HepG2 (cell line): ENCODE measurements around the gene CTRB2. TPM values are rescaled to one million over a fixed set of nuclear protein-coding genes. Genes with fewer than 3 reads are reported as not detected.

ENCODE experiments used
- AGO1 ChIP-seq: fragments of 200-400 bp; formaldehyde crosslinking; IDR thresholded peaks from 2 replicates; pipeline ENCODE4 v1.6.1; 2017; ENCODE audit warnings: mild to moderate bottlenecking, low read depth, low read length, moderate library complexity; ENCODE audit not compliant: poor library complexity, severe bottlenecking
- ESRRA ChIP-seq: sonication (generic); formaldehyde crosslinking; IDR thresholded peaks from 2 replicates; pipeline ENCODE4 v1.5.1; 2020; ENCODE audit warnings: mild to moderate bottlenecking, low read depth, missing genetic modification reagents
- GTF2F1 ChIP-seq: fragments of 150-350 bp; IDR thresholded peaks from 2 replicates; pipeline ENCODE4 v1.6.1; 2014; ENCODE audit warnings: low read length
- HDAC2 ChIP-seq: sonication (generic); formaldehyde crosslinking; IDR thresholded peaks from 2 replicates; pipeline ENCODE4 v1.4.0; 2020; ENCODE audit warnings: missing genetic modification reagents
- HNRNPL ChIP-seq: fragments of 200-400 bp; formaldehyde crosslinking; IDR thresholded peaks from 2 replicates; pipeline ENCODE4 v1.6.1; 2017; ENCODE audit warnings: mild to moderate bottlenecking, low read depth, low read length
- JARID2 ChIP-seq: sonication (generic); formaldehyde crosslinking; IDR thresholded peaks from 2 replicates; pipeline ENCODE4 v1.8.1; 2023; ENCODE audit warnings: missing genetic modification reagents, inconsistent platforms; ENCODE audit not compliant: insufficient replicate concordance
- JUND ChIP-seq: sonication (generic); formaldehyde crosslinking; IDR thresholded peaks from 2 replicates; pipeline ENCODE4 v1.8.0; 2022; ENCODE audit warnings: mild to moderate bottlenecking, missing genetic modification reagents
- MLLT10 ChIP-seq: sonication (generic); formaldehyde crosslinking; IDR thresholded peaks from 2 replicates; pipeline ENCODE4 v1.4.0; 2020; ENCODE audit warnings: missing genetic modification reagents
- NFIB ChIP-seq: sonication (generic); formaldehyde crosslinking; IDR thresholded peaks from 2 replicates; pipeline ENCODE4 v1.9.0; 2021; ENCODE audit warnings: missing genetic modification reagents, mild to moderate bottlenecking, borderline replicate concordance
- TBP ChIP-seq: sonication (generic); formaldehyde crosslinking; IDR thresholded peaks from 2 replicates; pipeline ENCODE4 v1.5.0; 2020; ENCODE audit warnings: missing genetic modification reagents
- ZNF607 ChIP-seq: sonication (generic); formaldehyde crosslinking; IDR thresholded peaks from 2 replicates; pipeline ENCODE4 v1.5.1; 2020; ENCODE audit warnings: missing genetic modification reagents, mild to moderate bottlenecking, borderline replicate concordance
- ZNF652 ChIP-seq: IDR thresholded peaks from 2 replicates; pipeline ENCODE4 v1.6.1; 2016; ENCODE audit warnings: low read depth, borderline replicate concordance
- ZNF674 ChIP-seq: sonication (generic); formaldehyde crosslinking; IDR thresholded peaks from 2 replicates; pipeline ENCODE4 v1.5.0; 2020; ENCODE audit warnings: low read depth, mild to moderate bottlenecking, missing genetic modification reagents
- ZNF777 ChIP-seq: sonication (generic); formaldehyde crosslinking; IDR thresholded peaks from 2 replicates; pipeline ENCODE4 v1.4.0; 2020; ENCODE audit warnings: missing genetic modification reagents
- ZNF816 ChIP-seq: sonication (generic); formaldehyde crosslinking; IDR thresholded peaks from 2 replicates; pipeline ENCODE4 v1.8.0; 2022; ENCODE audit warnings: missing genetic modification reagents, mild to moderate bottlenecking, borderline replicate concordance
- polyA plus RNA-seq, 8 experiments: library from polyadenylated mRNA; depleted of rRNA in 3 of 8; stranded (reverse) in 7 of 8; unstranded in 1 of 8; fragments of >200 nt; fragmentation: Illumina TruSeq in 4 of 8; extraction: Trizol in 4 of 8; gene quantifications; 2 replicates each; pipeline versions ENCODE4 v1.2.1 to v1.2.3, GENCODE V29; 2011 to 2016; ENCODE audit warnings: low read depth in 4 of 8, missing spikeins in 1 of 8, mixed read lengths in 1 of 8; ENCODE audit not compliant: insufficient read depth in 1 of 8
- total RNA-seq, 5 experiments: library from RNA; depleted of rRNA; stranded (reverse); fragments of >200 nt; fragmentation: Illumina TruSeq; extraction: Trizol; gene quantifications; 2 replicates each; pipeline ENCODE4 v1.2.3, GENCODE V29; 2016; ENCODE audit warnings: low read depth in 1 of 5
- TF ChIP-seq, protein P1 (sequence below): sonication (generic); formaldehyde crosslinking; IDR thresholded peaks from 2 replicates; pipeline ENCODE4 v1.5.0; 2020; ENCODE audit warnings: missing genetic modification reagents, mild to moderate bottlenecking, borderline replicate concordance
- TF ChIP-seq, protein P2 (sequence below): IDR thresholded peaks from 2 replicates; pipeline ENCODE4 v1.6.1; 2016; ENCODE audit warnings: low read depth, borderline replicate concordance
- TF ChIP-seq, protein P3 (sequence below), 2 experiments: sonication (generic) in 1 of 2; formaldehyde crosslinking in 1 of 2; IDR thresholded peaks; 2 replicates each; pipeline versions ENCODE4 v1.6.1 to v1.9.0; 2014 to 2022; ENCODE audit warnings: antibody characterized with exemption in 1 of 2, borderline replicate concordance in 1 of 2, inconsistent platforms in 1 of 2, low read depth in 1 of 2, missing genetic modification reagents in 1 of 2
- TF ChIP-seq, protein P4 (sequence below): sonication (generic); formaldehyde crosslinking; IDR thresholded peaks from 2 replicates; pipeline ENCODE4 v1.4.0; 2020; ENCODE audit warnings: mild to moderate bottlenecking, missing genetic modification reagents
- TF ChIP-seq, protein P5 (sequence below): sonication (generic); formaldehyde crosslinking; conservative IDR thresholded peaks from 2 replicates; pipeline ENCODE4 v1.5.0; 2020; ENCODE audit warnings: missing genetic modification reagents

Gene CTRB2
- total and polyA plus RNA-seq, 2 of the 13 experiments (the other 11 are each of a cell fraction or from before 2014, with no cell fraction given) = 0.13 TPM; not detected in 1

DNA sequence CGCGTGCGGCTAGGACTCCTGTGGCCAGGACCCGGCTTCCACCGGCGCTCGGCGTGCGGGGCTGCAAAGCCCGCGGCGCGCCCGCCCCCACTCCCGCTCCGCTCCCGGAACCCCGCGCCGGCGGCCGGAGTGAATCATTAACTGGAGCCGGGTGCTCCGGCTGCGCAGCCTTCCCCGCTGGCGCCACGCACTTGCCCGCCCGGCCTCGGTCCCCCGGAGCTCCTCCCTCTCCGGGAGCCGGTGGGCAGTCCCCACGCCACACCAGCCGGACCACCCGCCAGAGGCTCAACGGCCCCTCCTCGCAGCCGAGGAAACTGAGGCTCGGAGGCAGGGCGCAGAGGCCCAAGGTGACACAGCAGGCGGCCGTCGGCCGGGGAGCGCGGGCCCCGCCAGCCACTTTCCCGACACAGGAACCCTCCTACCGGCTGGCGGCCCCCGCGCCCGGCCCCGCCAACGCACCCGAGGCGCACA, 43.9 kb upstream of the CTRB2 start (continued):
- TF ChIP-seq GTF2F1 (0 out of 2 replicates have a peak, but pooled peaks have one; percentile 47), JARID2 (CRISPR knock-in tag) (no peak), ZNF652 (CRISPR knock-in tag) (no peak), ZNF777 (CRISPR knock-in tag) (no peak), NFIB (CRISPR knock-in tag) (no peak), HNRNPL (no peak), MLLT10 (CRISPR knock-in tag) (no peak), ZNF674 (CRISPR knock-in tag) (no peak), ZNF607 (no peak; the same call in 1 of the 2 replicates), ZNF816 (CRISPR knock-in tag) (peak; percentile 80; the same call in 1 of the 2 replicates), TBP (CRISPR knock-in tag) (no peak), AGO1 (peak; percentile 96), JUND (CRISPR knock-in tag) (no peak), ESRRA (CRISPR knock-in tag) (peak; percentile 16; the same call in 1 of the 2 replicates), HDAC2 (peak; percentile 11; the same call in 1 of the 2 replicates)
- TF ChIP-seq, protein P1, sequence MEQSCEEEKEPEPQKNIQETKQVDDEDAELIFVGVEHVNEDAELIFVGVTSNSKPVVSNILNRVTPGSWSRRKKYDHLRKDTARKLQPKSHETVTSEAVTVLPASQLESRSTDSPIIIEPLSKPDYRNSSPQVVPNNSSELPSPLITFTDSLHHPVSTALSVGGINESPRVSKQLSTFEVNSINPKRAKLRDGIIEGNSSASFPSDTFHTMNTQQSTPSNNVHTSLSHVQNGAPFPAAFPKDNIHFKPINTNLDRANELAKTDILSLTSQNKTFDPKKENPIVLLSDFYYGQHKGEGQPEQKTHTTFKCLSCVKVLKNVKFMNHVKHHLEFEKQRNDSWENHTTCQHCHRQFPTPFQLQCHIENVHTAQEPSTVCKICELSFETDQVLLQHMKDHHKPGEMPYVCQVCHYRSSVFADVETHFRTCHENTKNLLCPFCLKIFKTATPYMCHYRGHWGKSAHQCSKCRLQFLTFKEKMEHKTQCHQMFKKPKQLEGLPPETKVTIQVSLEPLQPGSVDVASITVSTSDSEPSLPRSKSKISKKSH (CRISPR knock-in tag) = 0 out of 2 replicates have a peak, but pooled peaks have one; percentile 50
- TF ChIP-seq, protein P2, sequence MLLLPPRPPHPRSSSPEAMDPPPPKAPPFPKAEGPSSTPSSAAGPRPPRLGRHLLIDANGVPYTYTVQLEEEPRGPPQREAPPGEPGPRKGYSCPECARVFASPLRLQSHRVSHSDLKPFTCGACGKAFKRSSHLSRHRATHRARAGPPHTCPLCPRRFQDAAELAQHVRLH = no peak
- TF ChIP-seq, protein P3, sequence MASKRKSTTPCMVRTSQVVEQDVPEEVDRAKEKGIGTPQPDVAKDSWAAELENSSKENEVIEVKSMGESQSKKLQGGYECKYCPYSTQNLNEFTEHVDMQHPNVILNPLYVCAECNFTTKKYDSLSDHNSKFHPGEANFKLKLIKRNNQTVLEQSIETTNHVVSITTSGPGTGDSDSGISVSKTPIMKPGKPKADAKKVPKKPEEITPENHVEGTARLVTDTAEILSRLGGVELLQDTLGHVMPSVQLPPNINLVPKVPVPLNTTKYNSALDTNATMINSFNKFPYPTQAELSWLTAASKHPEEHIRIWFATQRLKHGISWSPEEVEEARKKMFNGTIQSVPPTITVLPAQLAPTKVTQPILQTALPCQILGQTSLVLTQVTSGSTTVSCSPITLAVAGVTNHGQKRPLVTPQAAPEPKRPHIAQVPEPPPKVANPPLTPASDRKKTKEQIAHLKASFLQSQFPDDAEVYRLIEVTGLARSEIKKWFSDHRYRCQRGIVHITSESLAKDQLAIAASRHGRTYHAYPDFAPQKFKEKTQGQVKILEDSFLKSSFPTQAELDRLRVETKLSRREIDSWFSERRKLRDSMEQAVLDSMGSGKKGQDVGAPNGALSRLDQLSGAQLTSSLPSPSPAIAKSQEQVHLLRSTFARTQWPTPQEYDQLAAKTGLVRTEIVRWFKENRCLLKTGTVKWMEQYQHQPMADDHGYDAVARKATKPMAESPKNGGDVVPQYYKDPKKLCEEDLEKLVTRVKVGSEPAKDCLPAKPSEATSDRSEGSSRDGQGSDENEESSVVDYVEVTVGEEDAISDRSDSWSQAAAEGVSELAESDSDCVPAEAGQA (IDR thresholded peaks at IDR 0.05; ENCODE audit: low read depth) = no peak
- TF ChIP-seq, protein P3 (CRISPR knock-in tag; IDR thresholded peaks at IDR 0.05; ENCODE audit: borderline replicate concordance) = peak; percentile 31; the same call in 1 of the 2 replicates
- TF ChIP-seq, protein P4, sequence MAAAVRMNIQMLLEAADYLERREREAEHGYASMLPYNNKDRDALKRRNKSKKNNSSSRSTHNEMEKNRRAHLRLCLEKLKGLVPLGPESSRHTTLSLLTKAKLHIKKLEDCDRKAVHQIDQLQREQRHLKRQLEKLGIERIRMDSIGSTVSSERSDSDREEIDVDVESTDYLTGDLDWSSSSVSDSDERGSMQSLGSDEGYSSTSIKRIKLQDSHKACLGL (CRISPR knock-in tag) = peak; percentile 78; the same call in 1 of the 2 replicates
- TF ChIP-seq, protein P5, sequence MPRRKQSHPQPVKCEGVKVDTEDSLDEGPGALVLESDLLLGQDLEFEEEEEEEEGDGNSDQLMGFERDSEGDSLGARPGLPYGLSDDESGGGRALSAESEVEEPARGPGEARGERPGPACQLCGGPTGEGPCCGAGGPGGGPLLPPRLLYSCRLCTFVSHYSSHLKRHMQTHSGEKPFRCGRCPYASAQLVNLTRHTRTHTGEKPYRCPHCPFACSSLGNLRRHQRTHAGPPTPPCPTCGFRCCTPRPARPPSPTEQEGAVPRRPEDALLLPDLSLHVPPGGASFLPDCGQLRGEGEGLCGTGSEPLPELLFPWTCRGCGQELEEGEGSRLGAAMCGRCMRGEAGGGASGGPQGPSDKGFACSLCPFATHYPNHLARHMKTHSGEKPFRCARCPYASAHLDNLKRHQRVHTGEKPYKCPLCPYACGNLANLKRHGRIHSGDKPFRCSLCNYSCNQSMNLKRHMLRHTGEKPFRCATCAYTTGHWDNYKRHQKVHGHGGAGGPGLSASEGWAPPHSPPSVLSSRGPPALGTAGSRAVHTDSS (CRISPR knock-in tag) = no peak
